NB4 (cell line): ENCODE results near the gene PAH.

ENCODE experiments used
- DNase-seq: peaks from one replicate; pipeline ENCODE4 v3.0.0; 2010; ENCODE audit warnings: low read depth
- H3K4me3 ChIP-seq: one replicate; pipeline ENCODE4 v1.5.1; 2011; ENCODE audit warnings: mild to moderate bottlenecking, low read depth, low read length, moderate library complexity
- MYC ChIP-seq: IDR thresholded peaks from 2 replicates; pipeline ENCODE4 v1.6.1; 2011; ENCODE audit warnings: low read depth, low read length
- POLR2A ChIP-seq: IDR thresholded peaks from 2 replicates; pipeline ENCODE4 v1.6.1; 2011; ENCODE audit warnings: mild to moderate bottlenecking; ENCODE audit not compliant: insufficient read length; ENCODE audit errors: extremely low read depth
- TF ChIP-seq, protein P1 (sequence below): IDR thresholded peaks from one replicate; pipeline ENCODE4 v1.5.1; 2012; ENCODE audit warnings: low read depth, low read length
- TF ChIP-seq, protein P2 (sequence below): IDR thresholded peaks from 2 replicates; pipeline ENCODE4 v1.6.1; 2011; ENCODE audit warnings: low read depth, low read length

The PAH gene

DNA sequence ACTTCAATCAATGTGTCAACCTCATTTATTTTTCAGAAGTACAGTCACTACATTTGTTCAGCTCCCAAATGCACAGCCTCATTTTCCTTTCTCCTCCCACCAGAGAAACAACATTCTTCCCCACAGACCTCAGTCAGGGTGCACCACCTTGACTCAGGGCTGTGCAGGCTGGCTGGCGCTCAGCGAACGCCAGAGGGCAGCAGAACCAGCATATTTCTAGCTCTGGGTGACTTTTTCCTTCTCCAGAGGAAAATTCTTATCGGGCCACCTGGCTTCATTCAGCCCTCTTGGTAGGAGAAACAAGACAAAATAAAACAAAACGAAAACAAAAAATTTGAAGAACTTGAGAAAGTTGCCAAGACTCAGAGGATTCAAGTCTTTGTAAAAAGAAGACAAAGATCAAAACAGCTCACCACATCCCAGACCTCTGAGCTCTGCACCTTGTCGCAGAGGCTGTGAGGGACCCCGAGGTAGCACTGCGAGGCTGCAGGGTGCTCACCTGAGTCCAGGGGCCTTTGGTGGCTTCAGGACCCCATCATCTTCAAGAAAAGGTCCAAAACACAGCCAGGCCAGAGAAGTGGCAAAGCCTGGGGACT lies 33.7 kb downstream of the PAH start:
- H3K4me3 ChIP-seq = no peak overlapping the region
- DNase-seq = peak; percentile 46
- TF ChIP-seq, protein P1, sequence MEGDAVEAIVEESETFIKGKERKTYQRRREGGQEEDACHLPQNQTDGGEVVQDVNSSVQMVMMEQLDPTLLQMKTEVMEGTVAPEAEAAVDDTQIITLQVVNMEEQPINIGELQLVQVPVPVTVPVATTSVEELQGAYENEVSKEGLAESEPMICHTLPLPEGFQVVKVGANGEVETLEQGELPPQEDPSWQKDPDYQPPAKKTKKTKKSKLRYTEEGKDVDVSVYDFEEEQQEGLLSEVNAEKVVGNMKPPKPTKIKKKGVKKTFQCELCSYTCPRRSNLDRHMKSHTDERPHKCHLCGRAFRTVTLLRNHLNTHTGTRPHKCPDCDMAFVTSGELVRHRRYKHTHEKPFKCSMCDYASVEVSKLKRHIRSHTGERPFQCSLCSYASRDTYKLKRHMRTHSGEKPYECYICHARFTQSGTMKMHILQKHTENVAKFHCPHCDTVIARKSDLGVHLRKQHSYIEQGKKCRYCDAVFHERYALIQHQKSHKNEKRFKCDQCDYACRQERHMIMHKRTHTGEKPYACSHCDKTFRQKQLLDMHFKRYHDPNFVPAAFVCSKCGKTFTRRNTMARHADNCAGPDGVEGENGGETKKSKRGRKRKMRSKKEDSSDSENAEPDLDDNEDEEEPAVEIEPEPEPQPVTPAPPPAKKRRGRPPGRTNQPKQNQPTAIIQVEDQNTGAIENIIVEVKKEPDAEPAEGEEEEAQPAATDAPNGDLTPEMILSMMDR = peak; percentile 95
- TF ChIP-seq MYC = no peak

DNA sequence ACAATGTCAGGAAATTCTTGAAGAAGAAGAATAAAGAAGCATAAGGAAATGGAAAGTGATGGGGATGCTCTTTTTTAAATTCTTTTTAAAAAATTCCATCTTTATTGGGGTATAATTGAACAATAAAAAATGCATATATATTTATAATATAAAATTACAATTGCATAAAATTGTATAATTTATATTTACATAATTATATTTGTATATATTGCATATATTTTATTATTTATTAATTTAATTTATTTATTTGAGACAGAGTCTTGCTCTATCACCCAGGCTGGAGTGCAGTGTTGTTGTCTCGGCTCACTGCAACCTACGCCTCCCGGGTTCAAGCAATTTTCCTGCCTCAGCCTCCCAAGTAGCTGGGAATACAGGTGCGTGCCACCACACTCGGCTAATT lies 36.3 kb downstream of the PAH start:
- no peak overlapping the region for H3K4me3 ChIP-seq
- no peak for DNase-seq
- TF ChIP-seq, protein P2, sequence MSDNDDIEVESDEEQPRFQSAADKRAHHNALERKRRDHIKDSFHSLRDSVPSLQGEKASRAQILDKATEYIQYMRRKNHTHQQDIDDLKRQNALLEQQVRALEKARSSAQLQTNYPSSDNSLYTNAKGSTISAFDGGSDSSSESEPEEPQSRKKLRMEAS = no peak
- TF ChIP-seq POLR2A = no peak
- no peak for TF ChIP-seq MYC

DNA sequence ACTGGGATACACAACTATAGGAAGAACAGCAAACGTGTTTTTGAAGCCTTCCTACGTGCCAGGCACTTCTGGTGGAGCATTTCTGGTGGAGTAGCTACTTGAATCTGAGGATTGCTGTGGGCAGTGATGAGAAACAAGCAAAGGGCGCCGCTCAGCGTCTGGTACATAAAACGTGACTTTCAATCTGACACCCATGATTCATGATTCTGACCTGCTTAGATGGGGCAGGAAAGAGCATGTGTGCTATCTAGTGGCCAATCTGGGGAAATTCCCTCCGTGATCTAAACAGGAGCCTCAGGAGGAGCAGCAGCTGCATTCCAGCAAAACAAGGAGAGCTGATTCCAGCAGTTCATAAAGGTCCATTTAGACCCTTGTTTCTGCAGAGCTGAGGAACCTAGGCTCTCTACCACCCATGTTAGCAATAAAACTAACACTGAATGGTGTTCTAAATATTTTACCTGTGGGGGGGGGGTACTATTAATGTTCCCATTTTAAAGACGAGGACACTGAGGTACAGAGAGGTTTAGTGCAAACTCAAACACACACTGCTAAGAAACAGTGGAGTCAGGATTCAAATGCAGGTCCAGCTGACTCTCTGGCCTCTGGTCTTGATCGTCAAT lies 37.8 kb downstream of the PAH start:
- DNase-seq = peak; percentile 77
- TF ChIP-seq POLR2A = no peak
- TF ChIP-seq MYC = no peak
- TF ChIP-seq, protein P2 = peak; percentile 29; the same call in 1 of the 2 replicates
- TF ChIP-seq, protein P1 = peak; percentile 70
- H3K4me3 ChIP-seq = no peak overlapping the region

DNA sequence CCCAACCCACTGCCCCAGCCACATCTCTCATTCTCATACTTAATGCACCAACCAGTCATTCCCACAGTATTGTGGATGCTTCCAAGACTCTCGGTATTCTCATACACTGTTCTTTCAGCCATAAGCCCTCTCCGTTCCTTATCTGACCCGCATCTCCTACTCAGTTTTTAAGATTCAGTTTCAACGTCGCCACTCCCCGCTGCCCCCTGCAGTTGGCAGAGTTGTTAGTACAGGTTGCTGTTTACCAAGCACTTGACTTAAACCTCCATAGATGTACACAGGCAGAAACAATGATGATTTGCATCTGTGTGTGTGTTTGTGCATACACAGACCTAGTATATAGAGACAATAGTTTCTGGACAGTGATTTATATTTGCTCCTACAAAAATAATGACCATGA lies 40.2 kb downstream of the PAH start:
- DNase-seq = peak; percentile 34
- H3K4me3 ChIP-seq = no peak overlapping the region
- TF ChIP-seq, protein P2 = no peak
- TF ChIP-seq MYC (no peak), POLR2A (no peak)
- TF ChIP-seq, protein P1 = no peak

DNA sequence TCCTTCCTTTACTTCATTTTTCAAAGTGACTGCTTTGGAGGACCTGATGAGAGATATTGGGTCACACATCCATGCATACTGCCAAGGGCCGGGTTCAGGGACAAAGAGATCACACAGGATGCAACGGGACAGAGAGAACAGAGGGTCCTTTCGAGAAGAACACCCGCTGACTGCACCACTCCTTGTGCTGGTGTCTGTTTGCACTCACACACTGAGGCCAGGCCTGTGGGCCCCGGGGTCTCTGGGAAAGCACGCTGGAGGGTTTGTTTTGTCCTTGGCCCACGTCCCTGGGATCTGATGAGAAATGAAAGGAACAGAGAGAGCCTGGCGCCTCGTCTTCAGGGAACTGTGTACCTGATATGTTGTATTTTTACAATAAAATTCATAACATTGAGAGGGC lies 42.2 kb downstream of the PAH start:
- H3K4me3 ChIP-seq = no peak overlapping the region
- TF ChIP-seq MYC = no peak
- TF ChIP-seq, protein P2 = no peak
- no peak for TF ChIP-seq POLR2A
- TF ChIP-seq, protein P1 = no peak
- DNase-seq = no peak

DNA sequence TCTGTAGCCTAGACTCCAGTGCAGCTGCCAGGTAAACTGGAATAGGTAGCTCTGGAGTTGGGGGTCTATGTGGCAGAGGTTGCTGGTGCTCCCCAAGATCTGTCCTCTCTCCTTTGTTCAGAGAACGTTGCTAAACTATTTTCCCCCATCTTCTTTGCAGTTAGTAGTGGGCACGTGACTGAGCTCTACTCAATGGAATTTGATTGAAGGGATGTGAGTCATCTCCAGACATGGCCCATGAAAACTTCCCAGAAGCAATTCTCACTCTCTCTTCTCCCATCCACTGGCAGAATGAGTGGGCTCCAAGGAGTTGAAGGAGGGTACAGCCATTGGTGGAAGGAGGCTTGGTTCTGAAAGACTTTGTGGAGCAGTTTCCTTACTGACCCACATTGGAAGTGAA lies 44.0 kb downstream of the PAH start:
- TF ChIP-seq, protein P1 = no peak
- no peak for DNase-seq
- no peak overlapping the region for H3K4me3 ChIP-seq
